Measurements from ENCODE around the gene DUOX1. TPM values are rescaled to one million over a fixed set of nuclear protein-coding genes. Genes with fewer than 3 reads are reported as not detected.
A peak's percentile ranks its signal among the peaks of the same experiment; 100 is the strongest.

The DUOX1 gene
- total and polyA plus RNA-seq, 4 donors: 0.13 to 4.5 (median 0.59) TPM

DNA sequence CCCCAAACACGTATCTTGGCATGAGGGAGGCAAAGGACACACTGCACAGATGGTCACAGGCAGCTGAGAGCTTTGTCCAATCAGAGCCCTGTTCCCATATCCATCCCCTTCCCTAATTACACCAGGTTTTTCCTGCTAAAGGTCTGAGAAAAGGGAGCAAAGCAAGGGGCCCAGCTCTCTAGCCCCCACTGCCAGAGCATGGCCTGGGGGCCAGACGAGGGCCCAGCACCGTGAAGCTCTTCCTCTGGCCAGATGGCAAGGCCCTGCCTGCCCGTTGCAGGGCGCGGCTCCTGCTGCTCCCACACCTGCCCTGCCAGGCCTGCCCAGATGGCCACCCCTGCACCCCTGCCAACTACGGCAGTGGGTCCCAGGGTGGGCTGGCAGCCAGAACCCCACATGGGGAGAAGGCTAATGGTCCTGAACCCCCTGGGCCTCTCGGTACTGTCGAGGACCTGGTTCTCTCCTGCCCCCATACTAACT is 54.8 kb downstream of the DUOX1 start:
- no peaks in the 10 kb centered on the region for H3K27me3 ChIP-seq (ENCODE audit: control insufficient read depth in 1 of 2, insufficient read depth in 2 of 2, low read length in 1 of 2)
- 78 to 90% methylated on average over 7 to 9 of the region's 9 CpGs for WGBS, 2 donors
- peak in 1 of 2 donors; percentile 44 for DNase-seq
- no peak overlapping the region for H3K27ac ChIP-seq (ENCODE audit: low read depth in 1 of 2, low read length in 2 of 2)
- no peaks in the 10 kb centered on the region for H3K9me3 ChIP-seq (ENCODE audit: control insufficient read depth, low read length)
- H3K4me3 ChIP-seq (ENCODE audit: low read length in 2 of 2): no peak overlapping the region
- ATAC-seq (ENCODE audit: low FRiP score): no peak
- intact Hi-C loops (cut with DNase I): no loop called here
- peaks cover 0 to 1% of the 10 kb centered on the region in 2 donors for H3K4me1 ChIP-seq (ENCODE audit: control insufficient read depth in 1 of 2, insufficient read depth in 2 of 2, low read length in 2 of 2)
- no peaks in the 10 kb centered on the region for H3K36me3 ChIP-seq (ENCODE audit: control insufficient read depth in 1 of 2, insufficient read depth in 2 of 2, low read length in 1 of 2)

DNA sequence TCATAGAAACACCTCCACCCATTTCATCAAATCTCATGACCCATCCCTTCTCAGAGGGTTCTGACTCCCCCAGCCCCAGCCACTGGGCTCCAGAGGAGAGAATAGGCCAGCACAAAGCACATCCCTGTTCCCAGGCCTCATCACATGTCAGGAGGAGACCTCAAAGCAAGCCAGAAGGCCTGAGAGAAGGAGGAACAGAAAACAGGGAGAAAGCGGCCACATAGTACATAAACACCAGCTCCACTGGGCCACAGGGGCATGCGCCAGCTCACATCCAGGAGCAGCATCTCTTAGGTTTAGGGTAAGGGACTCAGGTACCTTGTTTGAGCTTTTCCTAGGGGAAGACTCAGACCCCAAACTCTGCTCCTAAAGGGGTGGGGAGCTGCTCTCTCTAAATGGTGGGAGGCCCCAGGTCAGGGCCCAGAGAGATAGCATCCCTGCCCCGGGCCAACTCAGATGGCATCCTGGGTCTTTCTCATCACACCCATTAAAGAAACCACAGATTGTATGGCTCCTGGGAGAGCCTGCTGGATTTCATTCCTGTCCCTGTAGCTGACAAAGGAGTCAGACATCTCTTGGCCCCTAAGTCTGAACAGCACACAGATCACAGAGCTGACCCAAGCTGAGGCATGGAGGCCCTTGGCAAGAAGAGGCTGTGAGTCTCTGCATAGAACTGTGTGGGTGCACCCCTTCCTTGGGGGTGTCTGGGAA is 55.4 kb downstream of the DUOX1 start:
- Histone ChIP-seq H3K9me3 (ENCODE audit: control insufficient read depth, low read length) (no peaks in the 10 kb centered on the region), H3K36me3 (ENCODE audit: control insufficient read depth in 1 of 2, insufficient read depth in 2 of 2, low read length in 1 of 2) (no peaks in the 10 kb centered on the region), H3K4me1 (ENCODE audit: control insufficient read depth in 1 of 2, insufficient read depth in 2 of 2, low read length in 2 of 2) (peaks cover 0 to 1% of the 10 kb centered on the region in 2 donors), H3K27ac (ENCODE audit: low read depth in 1 of 2, low read length in 2 of 2) (no peak overlapping the region), H3K4me3 (ENCODE audit: low read length in 2 of 2) (no peak overlapping the region), H3K27me3 (ENCODE audit: control insufficient read depth in 1 of 2, insufficient read depth in 2 of 2, low read length in 1 of 2) (no peaks in the 10 kb centered on the region)
- WGBS, 2 donors: 91 to 98% methylated on average over 3 of the region's 3 CpGs
- intact Hi-C loops (cut with DNase I): no loop called here
- DNase-seq: no peak
- ATAC-seq (ENCODE audit: low FRiP score): no peak

DNA sequence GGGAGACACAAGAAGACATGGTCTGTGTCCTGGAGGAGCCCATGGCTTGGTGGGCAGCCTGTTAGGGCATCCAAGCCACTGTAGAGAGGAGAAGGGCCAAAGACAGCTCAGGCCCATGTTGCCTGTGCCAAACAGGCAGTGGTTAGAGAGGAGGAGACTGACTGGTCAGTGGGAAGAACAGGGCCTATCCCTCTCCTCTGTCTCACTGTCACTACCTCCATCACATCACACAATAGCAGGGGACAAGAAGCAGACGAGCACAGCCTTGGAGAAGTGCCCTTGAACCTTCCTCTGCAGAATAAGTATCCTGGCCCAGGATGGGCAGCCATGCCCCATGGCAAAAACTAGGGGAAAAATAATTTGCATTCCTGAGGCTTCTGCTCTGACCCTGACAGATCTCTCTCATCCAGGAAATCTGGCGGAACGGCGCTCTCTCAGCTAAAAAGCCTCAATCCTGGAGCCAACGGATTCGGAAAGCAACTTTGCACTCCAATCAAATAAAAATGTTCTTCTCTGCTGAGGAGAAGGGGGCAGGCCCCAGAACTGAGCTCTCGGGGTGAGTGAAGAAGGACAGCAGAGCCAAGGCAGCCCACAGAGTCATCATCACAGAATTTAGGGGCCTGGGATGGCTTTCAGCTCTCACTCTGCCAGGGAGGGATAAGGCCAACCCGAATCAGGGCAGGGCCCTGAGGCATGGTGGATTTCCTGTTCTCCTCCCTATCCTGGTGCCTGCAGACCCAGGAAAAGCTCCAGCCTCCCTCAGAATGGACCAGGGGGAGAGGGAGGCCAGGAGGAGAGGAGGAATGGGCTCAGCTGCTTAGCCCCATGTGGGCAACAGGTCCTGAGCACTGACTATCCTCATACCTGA is 56.3 kb downstream of the DUOX1 start:
- no peaks in the 10 kb centered on the region for H3K36me3 ChIP-seq (ENCODE audit: control insufficient read depth in 1 of 2, insufficient read depth in 2 of 2, low read length in 1 of 2)
- no peaks in the 10 kb centered on the region for H3K27me3 ChIP-seq (ENCODE audit: control insufficient read depth in 1 of 2, insufficient read depth in 2 of 2, low read length in 1 of 2)
- WGBS, 2 donors: 44 to 49% methylated on average over 8 of the region's 8 CpGs
- no peaks in the 10 kb centered on the region for H3K9me3 ChIP-seq (ENCODE audit: control insufficient read depth, low read length)
- peaks cover 0 to 1% of the 10 kb centered on the region in 2 donors for H3K4me1 ChIP-seq (ENCODE audit: control insufficient read depth in 1 of 2, insufficient read depth in 2 of 2, low read length in 2 of 2)
- DNase-seq (no peak), ATAC-seq (ENCODE audit: low FRiP score) (peak; percentile 53)
- H3K27ac ChIP-seq (ENCODE audit: low read depth in 1 of 2, low read length in 2 of 2): peak overlapping the region; percentile 9 to 46
- intact Hi-C loops (cut with DNase I): no loop called here
- no peak overlapping the region for H3K4me3 ChIP-seq (ENCODE audit: low read length in 2 of 2)

DNA sequence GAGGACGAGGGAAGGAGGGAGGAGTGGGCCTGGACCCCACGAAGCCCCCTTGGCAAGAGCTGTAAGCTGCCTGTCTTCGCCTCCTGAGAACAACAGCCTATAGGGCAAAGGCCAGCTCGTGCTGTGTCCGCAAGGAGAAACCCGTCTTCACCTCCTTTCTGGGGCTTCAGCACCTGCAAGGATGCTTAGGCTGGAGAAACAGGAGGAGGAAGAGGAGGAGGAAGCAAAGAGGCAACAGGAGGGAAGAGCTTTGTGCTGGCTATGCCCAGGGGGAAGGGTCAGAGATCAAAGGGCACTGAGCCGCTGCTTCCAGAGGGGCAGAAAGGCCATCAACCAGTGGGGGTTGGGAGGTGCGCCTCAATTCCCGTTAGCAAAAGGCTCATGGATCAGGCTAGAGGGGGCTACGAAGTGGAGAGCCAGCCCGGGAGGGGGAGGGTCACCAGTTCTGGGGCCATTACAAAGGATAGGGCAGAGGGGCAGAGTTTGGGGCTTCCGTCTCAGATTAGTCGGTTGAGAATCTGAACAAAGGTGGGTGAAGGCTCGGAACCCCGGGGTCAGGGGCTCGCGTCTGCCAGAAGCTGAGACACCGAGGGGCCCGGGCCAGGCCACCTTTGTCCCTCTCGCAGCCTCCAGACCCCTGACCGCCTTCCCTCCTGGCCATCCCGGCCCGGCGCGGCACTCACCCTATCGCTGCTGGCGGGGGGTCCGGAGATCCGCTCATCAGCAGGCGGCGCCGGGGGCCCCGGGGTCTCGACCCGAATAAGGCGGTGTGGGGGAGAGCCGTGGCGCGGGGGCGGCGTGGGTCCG is 57.2 kb downstream of the DUOX1 start:
- no peaks in the 10 kb centered on the region for H3K36me3 ChIP-seq (ENCODE audit: control insufficient read depth in 1 of 2, insufficient read depth in 2 of 2, low read length in 1 of 2)
- H3K27me3 ChIP-seq (ENCODE audit: control insufficient read depth in 1 of 2, insufficient read depth in 2 of 2, low read length in 1 of 2): no peaks in the 10 kb centered on the region
- peak; percentile 34 for ATAC-seq (ENCODE audit: low FRiP score)
- intact Hi-C loops (cut with DNase I): no loop called here
- peak in 1 of 2 donors; percentile 83 for DNase-seq
- peak overlapping the region in 1 of 2 donors; percentile 46 for H3K27ac ChIP-seq (ENCODE audit: low read depth in 1 of 2, low read length in 2 of 2)
- WGBS, 2 donors: 19 to 22% methylated on average over 31 to 42 of the region's 42 CpGs
- peaks cover 0 to 1% of the 10 kb centered on the region in 2 donors for H3K4me1 ChIP-seq (ENCODE audit: control insufficient read depth in 1 of 2, insufficient read depth in 2 of 2, low read length in 2 of 2)
- no peaks in the 10 kb centered on the region for H3K9me3 ChIP-seq (ENCODE audit: control insufficient read depth, low read length)
- H3K4me3 ChIP-seq (ENCODE audit: low read length in 2 of 2): peak overlapping the region; percentile 90 to 97

DNA sequence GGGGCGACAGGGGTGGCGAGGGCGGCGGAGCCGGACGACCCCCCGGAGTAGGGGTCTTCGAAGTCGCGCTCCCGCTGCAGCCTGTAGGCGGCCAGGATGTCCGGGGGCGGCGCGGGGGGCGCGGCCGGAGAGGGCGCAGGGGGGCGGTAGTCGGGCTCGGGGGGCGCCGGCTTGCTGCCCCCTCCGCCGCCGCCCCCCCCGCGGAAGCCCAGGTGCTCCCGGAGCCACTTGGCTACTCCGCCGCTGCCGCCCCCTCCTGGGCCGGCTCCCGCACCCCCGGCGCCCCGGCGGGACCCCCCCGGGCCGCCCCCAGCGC is 57.7 kb downstream of the DUOX1 start:
- H3K36me3 ChIP-seq (ENCODE audit: control insufficient read depth in 1 of 2, insufficient read depth in 2 of 2, low read length in 1 of 2): no peaks in the 10 kb centered on the region
- DNase-seq (peak in 1 of 2 donors; percentile 77), ATAC-seq (ENCODE audit: low FRiP score) (no peak)
- peaks cover 0 to 1% of the 10 kb centered on the region in 2 donors for H3K4me1 ChIP-seq (ENCODE audit: control insufficient read depth in 1 of 2, insufficient read depth in 2 of 2, low read length in 2 of 2)
- intact Hi-C loops (cut with DNase I): no loop called here
- no peaks in the 10 kb centered on the region for H3K27me3 ChIP-seq (ENCODE audit: control insufficient read depth in 1 of 2, insufficient read depth in 2 of 2, low read length in 1 of 2)
- peak overlapping the region; percentile 90 to 97 for H3K4me3 ChIP-seq (ENCODE audit: low read length in 2 of 2)
- WGBS, 2 donors: 0 to 1% methylated on average over 12 to 43 of the region's 43 CpGs
- no peaks in the 10 kb centered on the region for H3K9me3 ChIP-seq (ENCODE audit: control insufficient read depth, low read length)
- peak overlapping the region in 1 of 2 donors; percentile 33 for H3K27ac ChIP-seq (ENCODE audit: low read depth in 1 of 2, low read length in 2 of 2)

DNA sequence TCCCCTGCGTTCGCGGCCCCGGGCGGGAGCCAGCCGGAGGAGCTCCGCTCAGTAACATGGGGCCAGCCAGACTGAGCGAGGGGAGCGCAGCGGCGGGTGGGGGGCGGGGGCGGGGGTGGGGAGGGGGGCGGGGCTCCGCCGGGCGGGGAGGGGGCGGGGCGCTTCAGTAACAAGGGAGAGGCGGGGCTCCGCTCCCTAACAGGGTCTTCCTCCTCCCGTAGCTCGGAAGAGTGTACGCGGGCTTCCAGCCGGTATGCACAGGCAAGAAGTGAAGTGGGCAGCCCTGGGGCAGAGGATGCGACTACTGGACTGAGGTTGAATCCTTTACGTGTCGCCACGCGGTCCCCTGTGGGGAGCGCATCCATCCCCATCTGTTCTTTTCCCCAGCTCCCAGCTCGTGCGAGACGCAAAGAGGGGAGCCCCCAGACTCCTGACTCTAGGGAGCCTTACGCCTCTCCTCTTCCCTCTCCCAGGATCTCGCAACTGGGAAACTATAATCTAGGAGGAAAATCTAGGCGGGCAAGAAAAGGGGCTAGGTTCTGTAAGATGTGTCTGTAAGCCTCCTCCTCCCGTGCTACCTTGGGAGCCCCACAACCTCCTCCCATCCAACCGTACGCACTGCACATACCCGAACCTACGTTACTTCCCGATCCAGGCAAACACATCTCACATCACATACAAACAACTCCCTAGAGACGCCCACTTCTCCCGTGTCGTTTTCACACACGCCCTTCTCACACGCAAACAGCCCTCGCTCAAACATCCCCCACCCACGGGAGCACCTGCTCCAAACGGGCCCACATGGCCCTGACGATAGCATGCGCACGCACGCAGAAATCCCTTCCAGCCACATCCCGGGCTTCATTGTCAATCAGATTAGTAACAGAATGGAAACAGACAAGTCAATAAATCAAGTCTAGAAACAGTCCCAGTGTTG is 58.4 kb downstream of the DUOX1 start, which contains the start of gene SHF:
Gene SHF, minus strand, starts transcription at position 73 of the 937 bp plus-strand sequence. Its CDS starts 15 bp downstream, at position 58.
- peak; percentile 78 to 86 for DNase-seq

DNA sequence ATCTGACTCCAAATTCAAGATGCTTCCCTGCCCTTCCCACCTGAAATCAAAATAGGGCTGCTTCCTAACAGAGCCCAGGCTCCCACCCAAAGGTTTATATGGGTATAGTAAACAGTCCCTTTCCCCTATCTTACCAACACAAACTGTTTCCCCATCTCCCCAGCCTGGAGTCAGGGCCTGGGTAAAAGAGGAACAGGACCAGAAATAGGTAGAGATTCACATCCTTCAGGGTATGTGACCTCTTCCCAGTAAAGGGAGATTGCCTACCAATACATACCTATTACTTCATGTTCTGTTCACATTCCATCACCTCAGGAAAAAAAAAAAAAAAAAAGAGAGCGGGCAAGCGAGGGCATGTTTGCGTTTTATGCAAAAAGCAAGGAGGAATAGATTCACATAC is 67.7 kb downstream of the DUOX1 start:
- WGBS, 2 donors: 84 to 90% methylated on average over 3 of the region's 3 CpGs
- no peak for DNase-seq

More for the DNA sequence above, 58.4 kb downstream of the DUOX1 start, which contains the start of gene SHF:
- H3K9me3 ChIP-seq (ENCODE audit: control insufficient read depth, low read length): no peaks in the 10 kb centered on the region
- H3K27ac ChIP-seq (ENCODE audit: low read depth in 1 of 2, low read length in 2 of 2): peak within 1 kb of the TSS; percentile 24 to 46
- WGBS, 2 donors: 1 to 2% methylated on average over 36 to 56 of the region's 57 CpGs
- H3K27me3 ChIP-seq (ENCODE audit: control insufficient read depth in 1 of 2, insufficient read depth in 2 of 2, low read length in 1 of 2): no peaks in the 10 kb centered on the region
- intact Hi-C loops (cut with DNase I): no loop called here
- ATAC-seq (ENCODE audit: low FRiP score): peak; percentile 80
- peak within 1 kb of the TSS; percentile 90 to 97 for H3K4me3 ChIP-seq (ENCODE audit: low read length in 2 of 2)
- no peaks in the 10 kb centered on the region for H3K36me3 ChIP-seq (ENCODE audit: control insufficient read depth in 1 of 2, insufficient read depth in 2 of 2, low read length in 1 of 2)
- peaks cover 0 to 1% of the 10 kb centered on the region in 2 donors for H3K4me1 ChIP-seq (ENCODE audit: control insufficient read depth in 1 of 2, insufficient read depth in 2 of 2, low read length in 2 of 2)

More for the DNA sequence above, 67.7 kb downstream of the DUOX1 start:
- intact Hi-C loops (cut with DNase I): loop anchor here in 1 of 2 donors (5.0 kb wide), 1 partner anchor 180 kb away; the partner anchor contains the start of gene GATM
- Histone ChIP-seq H3K4me3 (ENCODE audit: low read length in 2 of 2) (no peak overlapping the region), H3K9me3 (ENCODE audit: control insufficient read depth, low read length) (no peaks in the 10 kb centered on the region), H3K36me3 (ENCODE audit: control insufficient read depth in 1 of 2, insufficient read depth in 2 of 2, low read length in 1 of 2) (no peaks in the 10 kb centered on the region), H3K4me1 (ENCODE audit: control insufficient read depth in 1 of 2, insufficient read depth in 2 of 2, low read length in 2 of 2) (no peaks in the 10 kb centered on the region), H3K27ac (ENCODE audit: low read depth in 1 of 2, low read length in 2 of 2) (no peak overlapping the region), H3K27me3 (ENCODE audit: control insufficient read depth in 1 of 2, insufficient read depth in 2 of 2, low read length in 1 of 2) (no peaks in the 10 kb centered on the region)
- ATAC-seq (ENCODE audit: low FRiP score): no peak
